Heart right ventricle (tissue), 16 donors: Measurements from ENCODE around the gene NT5M. TPM values are rescaled to one million over a fixed set of nuclear protein-coding genes. Genes with fewer than 3 reads are reported as not detected.

Source experiments
- ATAC-seq, 8 donors: fragments of 200-7000 bp; cut with Tn5 transposase; one replicate each; pipeline ENCODE4 v1.9.1; 2020; ENCODE audit warnings: mild to moderate bottlenecking in 8 of 8, moderate library complexity in 8 of 8, moderate number of reproducible peaks in 1 of 8
- DNase-seq, 2 donors: peaks; one replicate each; pipeline ENCODE4 v3.0.0-alpha.2; 2020
- H3K27ac ChIP-seq, 10 donors: fragments of 200-600 bp; sonication (generic) in 2 of 10; one replicate each; pipeline versions ENCODE4 v1.5.0 to v1.8.0; 2020 to 2022; ENCODE audit warnings: mild to moderate bottlenecking in 3 of 10
- H3K27me3 ChIP-seq, 7 donors: fragments of 200-600 bp; one replicate each; pipeline ENCODE4 v1.8.0; 2021 to 2022; ENCODE audit warnings: mild to moderate bottlenecking in 2 of 7
- H3K36me3 ChIP-seq, 9 donors: fragments of 200-600 bp; sonication (generic) in 1 of 9; one replicate each; pipeline versions ENCODE4 v1.5.0 to v1.8.0; 2020 to 2022; ENCODE audit warnings: mild to moderate bottlenecking in 2 of 9
- H3K4me1 ChIP-seq, 9 donors: fragments of 200-600 bp; sonication (generic) in 1 of 9; one replicate each; pipeline versions ENCODE4 v1.5.0 to v1.8.0; 2020 to 2022; ENCODE audit warnings: mild to moderate bottlenecking in 4 of 9
- H3K4me3 ChIP-seq, 10 donors: fragments of 200-600 bp; sonication (generic) in 2 of 10; one replicate each; pipeline versions ENCODE4 v1.5.0 to v1.8.0; 2020 to 2022; ENCODE audit warnings: mild to moderate bottlenecking in 7 of 10, moderate library complexity in 2 of 10
- H3K9me3 ChIP-seq, 11 donors: fragments of 200-600 bp in 10 of 11; sonication (generic) in 2 of 11; one replicate each; pipeline versions ENCODE4 v1.5.0 to v1.8.0; 2013 to 2022; ENCODE audit warnings: mild to moderate bottlenecking in 2 of 11, control low read depth in 1 of 11, moderate library complexity in 1 of 11
- CTCF ChIP-seq, 9 donors: fragments of 200-600 bp; sonication (generic) in 2 of 9; IDR thresholded peaks; one replicate each; pipeline versions ENCODE4 v1.5.0 to v1.8.0; 2021 to 2022; ENCODE audit warnings: antibody characterized with exemption in 9 of 9, mild to moderate bottlenecking in 5 of 9, moderate library complexity in 1 of 9
- WGBS, 2 donors: extraction: QIAGEN DNeasy Blood & Tissue Kit; methylation state at CpG; one replicate each; pipeline ENCODE4 v1.1.7; 2013; ENCODE audit warnings: inconsistent platforms in 1 of 2; 5-methylcytosine and 5-hydroxymethylcytosine counted together
- intact Hi-C, 10 donors: fragments of 100-400 bp; cut with DNase I; formaldehyde crosslinking; loops; one replicate each; pipeline versions ENCODE4 v1.11.1 to v1.14.2; 2022
- polyA plus RNA-seq, 2 donors: library from polyadenylated mRNA; stranded (reverse); fragments of 200-250 nt; gene quantifications; one replicate each; pipeline ENCODE4 v1.2.3, GENCODE V29; 2013
- total RNA-seq, 10 donors: library from RNA; stranded (reverse); fragmentation: NEBNext Ultra II Directional in 3 of 10; extraction: Animal tissue kit (Norgen Biotek cat#: 25700) in 3 of 10; gene quantifications; one replicate each; pipeline versions ENCODE4 v1.2.1 to v1.2.4, GENCODE V29; 2021 to 2023
- donor health status: Arrhythmogenic right ventricular cardiomyopathy.
- donor health status: ischemic (EF 13 %, LVEDD 7.1; RV severe dilation, severe dysfunction).
- donor health status: healthy with polysubstance abuse.
- donor health status: DM: no; HTN: yes; CAD: no.
- donor health status: DM: no; HTN: no; CAD: no.
- donor health status: ischemic (EF 25% LVEDD 6.9; RV normal size, moderate dysfunction).
- donor health status: ischemic (EF 25% LVEDD 5.7; RV mildly dilated, moderate dysfunction).
- donor health status: healthy.
- donor health status: DM: yes; HTN: yes; CAD: no.
- donor health status: Ischemic cardiomyopathy.
- donor health status: ischemic (EF 35%, LVEDD 5.7; RV mildly dilated, moderate dysfunction).
- donor health status: nonischemic (EF 11% LVEDD 7.7; RV severe dilation, severe dysfunction).
- donor health status: DM: yes; HTN: yes; CAD: no.
- donor health status: PGD.
- donor health status: ischemic (EF 29% LVEDD 5.4; RV normal size, mild dysfunction).
- donor health status: nonischemic (EF 23%, LVEDD 6.1; RV moderate dilation, normal function).

Gene NT5M
- total and polyA plus RNA-seq, 12 donors, result 4.9 to 15.8 (median 9.8) TPM

- peak in 1 of 8 donors; percentile 38 for ATAC-seq
- Histone ChIP-seq H3K9me3 (no peaks in the 10 kb centered on the region), H3K36me3 (peaks cover 0 to 6% (median 0%) of the 10 kb centered on the region in 9 donors), H3K27me3 (no peaks in the 10 kb centered on the region), H3K27ac (no peak overlapping the region), H3K4me1 (no peaks in the 10 kb centered on the region), H3K4me3 (no peak overlapping the region)
- DNase-seq, result no peak
- intact Hi-C loops, result no loop called here
- no peak for TF ChIP-seq CTCF (IDR thresholded peaks at IDR 0.05)
- 91% methylated on average over 10 of the region's 10 CpGs for WGBS, 2 donors
Measured at GRCh38 chr17:17325228-17325627, 22.1 kb downstream of the NT5M start.

- Histone ChIP-seq H3K9me3 (no peaks in the 10 kb centered on the region), H3K4me1 (no peaks in the 10 kb centered on the region), H3K27me3 (no peaks in the 10 kb centered on the region), H3K4me3 (no peak overlapping the region), H3K27ac (no peak overlapping the region), H3K36me3 (peaks cover 0 to 6% (median 0%) of the 10 kb centered on the region in 9 donors)
- no peak for TF ChIP-seq CTCF (IDR thresholded peaks at IDR 0.05)
- 86 to 93% methylated on average over 9 of the region's 9 CpGs for WGBS, 2 donors
- intact Hi-C loops, result no loop called here
- no peak for ATAC-seq
- DNase-seq, result no peak
Measured at GRCh38 chr17:17325816-17326215, 22.6 kb downstream of the NT5M start.

- intact Hi-C loops, result no loop called here
- Histone ChIP-seq H3K4me1 (no peaks in the 10 kb centered on the region), H3K27me3 (no peaks in the 10 kb centered on the region), H3K4me3 (no peak overlapping the region), H3K36me3 (peaks cover 0 to 6% (median 0%) of the 10 kb centered on the region in 9 donors), H3K9me3 (no peaks in the 10 kb centered on the region), H3K27ac (no peak overlapping the region)
- DNase-seq, result no peak
- WGBS, 2 donors, result 91 to 94% methylated on average over 13 of the region's 13 CpGs
- no peak for TF ChIP-seq CTCF (IDR thresholded peaks at IDR 0.05)
- no peak for ATAC-seq
Measured at GRCh38 chr17:17326275-17326875, 23.2 kb downstream of the NT5M start.

GRCh38 chr17:17328251-17328650, 25.1 kb downstream of the NT5M start:
- 88 to 90% methylated on average over 8 of the region's 8 CpGs for WGBS, 2 donors
- Histone ChIP-seq H3K4me3 (no peak overlapping the region), H3K9me3 (no peaks in the 10 kb centered on the region), H3K4me1 (no peaks in the 10 kb centered on the region), H3K27ac (no peak overlapping the region), H3K27me3 (no peaks in the 10 kb centered on the region), H3K36me3 (peaks cover 0 to 6% (median 0%) of the 10 kb centered on the region in 9 donors)
- TF ChIP-seq CTCF (IDR thresholded peaks at IDR 0.05), result no peak
- DNase-seq (no peak), ATAC-seq (no peak)
- intact Hi-C loops, result no loop called here
